PC-9 (cell line): Measurements from ENCODE around the gene PHF11. TPM values are rescaled to one million over a fixed set of nuclear protein-coding genes. Genes with fewer than 3 reads are reported as not detected.
"Not testable (repeated sequence)": the region's sequence is repeated elsewhere in the genome, so short reads cannot be mapped to it uniquely, and the experiment has no call there.

Source experiments
- BruUV-seq: library from RNA; stranded (reverse); fragments of 400-500 nt; replicated peaks from 2 replicates; lab custom pipeline; 2021; lab: Mats Ljungman, UMichigan
- CTCF ChIA-PET: fragments of 300-600 bp; sonication (Branson Sonifier 250); formaldehyde crosslinking; loops from one replicate; lab custom pipeline; 2022; ENCODE audit warnings: antibody characterized with exemption; lab: Charles Lee
- POLR2A ChIA-PET: fragments of 300-600 bp; sonication (Branson Sonifier 250); formaldehyde crosslinking; loops from one replicate; lab custom pipeline; 2022; ENCODE audit warnings: antibody characterized with exemption; ENCODE audit not compliant: unreplicated experiment; lab: Charles Lee
- DNase-seq, 2 experiments: peaks; one replicate each; pipeline versions ENCODE4 v3.0.0 to v3.0.0-alpha.2; 2015 to 2022; ENCODE audit warnings: mixed read lengths in 1 of 2
- H2AFZ ChIP-seq: fragments of 200-600 bp; sonication (generic); 2 replicates; pipeline ENCODE4 v1.8.1; 2017; ENCODE audit warnings: antibody characterized with exemption
- H3F3A ChIP-seq: fragments of 200-600 bp; sonication (generic); 2 replicates; pipeline ENCODE4 v1.8.1; 2017; ENCODE audit warnings: antibody characterized with exemption, mild to moderate bottlenecking, low read depth; ENCODE audit not compliant: insufficient read depth
- H3K27ac ChIP-seq: fragments of 200-600 bp; sonication (generic); 2 replicates; pipeline ENCODE4 v1.6.1; 2016; ENCODE audit warnings: mixed run types
- H3K27me3 ChIP-seq: fragments of 200-600 bp; sonication (generic); 2 replicates; pipeline ENCODE4 v1.6.1; 2016; ENCODE audit warnings: low read depth, mixed run types; ENCODE audit not compliant: insufficient read depth
- H3K36me3 ChIP-seq: fragments of 200-600 bp; sonication (generic); 2 replicates; pipeline ENCODE4 v1.6.1; 2016; ENCODE audit warnings: low read depth, mixed run types
- H3K4me1 ChIP-seq: fragments of 200-600 bp; sonication (generic); replicated peaks from 2 replicates; pipeline ENCODE4 v1.6.1; 2016; ENCODE audit warnings: mixed run types; ENCODE audit not compliant: insufficient read depth
- H3K4me2 ChIP-seq: fragments of 200-600 bp; sonication (generic); 2 replicates; pipeline ENCODE4 v1.6.1; 2017; ENCODE audit warnings: mixed run types
- H3K4me3 ChIP-seq: fragments of 200-600 bp; sonication (generic); 2 replicates; pipeline ENCODE4 v1.6.1; 2016; ENCODE audit warnings: mixed run types
- H3K79me2 ChIP-seq: fragments of 200-600 bp; sonication (generic); 2 replicates; pipeline ENCODE4 v1.6.1; 2017; ENCODE audit warnings: low read depth, mixed run types
- H3K9me2 ChIP-seq: fragments of 200-600 bp; sonication (generic); 2 replicates; pipeline ENCODE4 v1.8.1; 2017; ENCODE audit warnings: mild to moderate bottlenecking; ENCODE audit not compliant: insufficient read depth
- H3K9me3 ChIP-seq: fragments of 200-600 bp; sonication (generic); 2 replicates; pipeline ENCODE4 v1.8.1; 2016; ENCODE audit warnings: low read depth; ENCODE audit not compliant: insufficient read depth
- H4K20me1 ChIP-seq: fragments of 200-600 bp; sonication (generic); 2 replicates; pipeline ENCODE4 v1.8.1; 2017; ENCODE audit not compliant: insufficient read depth
- EZH2 ChIP-seq: fragments of 200-600 bp; sonication (generic); IDR thresholded peaks from 2 replicates; pipeline ENCODE4 v1.8.0; 2017; ENCODE audit warnings: antibody characterized with exemption, low read depth
- intact Hi-C: fragments of 100-400 bp; cut with micrococcal nuclease; formaldehyde crosslinking; loops from one replicate; pipeline ENCODE4 v1.10.0; 2022; ENCODE audit not compliant: unreplicated experiment
- total RNA-seq: library from RNA; stranded (reverse); gene quantifications from 2 replicates; pipeline ENCODE4 v1.2.3, GENCODE V29; 2021
- TF ChIP-seq, protein P1 (sequence below): fragments of 200-600 bp; sonication (generic); conservative IDR thresholded peaks from 2 replicates; pipeline ENCODE4 v1.6.1; 2017; ENCODE audit warnings: mixed run types, antibody characterized with exemption, mild to moderate bottlenecking, moderate library complexity

The PHF11 gene
- total RNA-seq, 1 experiment from 2014 or later = 25.2 TPM

DNA sequence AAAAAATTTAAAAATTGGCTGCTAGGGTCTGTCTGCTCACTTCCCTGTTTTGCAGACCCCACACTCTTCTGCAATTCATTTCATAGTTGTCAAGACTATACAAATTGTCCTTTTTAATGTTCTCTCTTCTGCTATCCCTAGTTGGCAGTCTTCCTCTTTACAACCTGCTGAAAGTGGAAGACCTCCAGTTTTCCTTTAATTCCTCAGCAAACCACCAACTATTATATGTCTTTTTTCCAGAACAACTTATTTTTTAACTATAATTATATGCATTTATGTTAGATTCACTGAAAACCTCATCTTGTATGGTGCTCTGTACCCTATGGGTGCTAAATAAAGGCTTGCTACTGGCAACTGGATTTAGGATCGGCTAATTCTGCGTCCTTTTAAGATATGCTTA lies 1.1 kb upstream of the PHF11 start:
- Histone ChIP-seq H3K36me3 (no peaks in the 10 kb centered on the region), H4K20me1 (no peaks in the 10 kb centered on the region), H2AFZ (peak overlapping the region; percentile 90), H3K79me2 (no peaks in the 10 kb centered on the region), H3K9me3 (no peaks in the 10 kb centered on the region), H3K27me3 (no peaks in the 10 kb centered on the region), H3K27ac (no peak overlapping the region), H3F3A (peaks cover 35% of the 10 kb centered on the region), H3K4me3 (peak overlapping the region; percentile 64), H3K4me2 (peak overlapping the region; percentile 88), H3K9me2 (no peaks in the 10 kb centered on the region), H3K4me1 (peaks cover 15% of the 10 kb centered on the region)
- ChIA-PET CTCF (no interaction called here), POLR2A (interaction anchor here (0.7 kb wide), 1 partner anchor 49 kb away, joined by 3 read pairs; no protein-coding TSS in a partner anchor)
- no peak for DNase-seq
- BruUV-seq = no TSS peak
- intact Hi-C loops = loop anchor here (1.0 to 10.0 kb wide), 3 partner anchors 50 to 190 kb away; partner anchors contain the start of genes CAB39L, RCBTB1 and SETDB2
- TF ChIP-seq, protein P1, sequence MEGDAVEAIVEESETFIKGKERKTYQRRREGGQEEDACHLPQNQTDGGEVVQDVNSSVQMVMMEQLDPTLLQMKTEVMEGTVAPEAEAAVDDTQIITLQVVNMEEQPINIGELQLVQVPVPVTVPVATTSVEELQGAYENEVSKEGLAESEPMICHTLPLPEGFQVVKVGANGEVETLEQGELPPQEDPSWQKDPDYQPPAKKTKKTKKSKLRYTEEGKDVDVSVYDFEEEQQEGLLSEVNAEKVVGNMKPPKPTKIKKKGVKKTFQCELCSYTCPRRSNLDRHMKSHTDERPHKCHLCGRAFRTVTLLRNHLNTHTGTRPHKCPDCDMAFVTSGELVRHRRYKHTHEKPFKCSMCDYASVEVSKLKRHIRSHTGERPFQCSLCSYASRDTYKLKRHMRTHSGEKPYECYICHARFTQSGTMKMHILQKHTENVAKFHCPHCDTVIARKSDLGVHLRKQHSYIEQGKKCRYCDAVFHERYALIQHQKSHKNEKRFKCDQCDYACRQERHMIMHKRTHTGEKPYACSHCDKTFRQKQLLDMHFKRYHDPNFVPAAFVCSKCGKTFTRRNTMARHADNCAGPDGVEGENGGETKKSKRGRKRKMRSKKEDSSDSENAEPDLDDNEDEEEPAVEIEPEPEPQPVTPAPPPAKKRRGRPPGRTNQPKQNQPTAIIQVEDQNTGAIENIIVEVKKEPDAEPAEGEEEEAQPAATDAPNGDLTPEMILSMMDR = 0 out of 2 replicates have a peak, but pooled peaks have one; percentile 18
- TF ChIP-seq EZH2 = no peak

DNA sequence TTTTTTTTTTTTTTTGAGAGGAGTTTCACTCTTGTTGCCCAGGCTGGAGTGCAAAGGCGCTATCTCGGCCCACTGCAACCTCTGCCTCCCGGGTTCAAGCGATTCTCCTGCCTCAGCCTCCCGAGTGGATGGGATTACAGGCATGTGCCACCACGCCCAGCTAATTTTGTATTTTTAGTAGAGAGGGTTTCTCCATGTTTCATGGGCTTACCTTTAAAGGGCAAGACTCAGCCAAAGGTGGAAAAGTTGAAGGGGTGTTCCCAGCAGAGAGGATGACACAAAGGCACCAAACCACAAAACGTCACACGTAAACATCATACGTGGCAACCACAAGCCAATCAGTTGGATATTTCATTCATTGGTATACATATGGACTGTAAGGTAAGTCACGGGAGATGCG lies 1.1 kb downstream of the PHF11 start:
- H3K79me2 ChIP-seq, H4K20me1 ChIP-seq, H3K9me3 ChIP-seq, H2AFZ ChIP-seq, H3K27ac ChIP-seq, POLR2A ChIA-PET, BruUV-seq, H3K27me3 ChIP-seq, DNase-seq, H3K4me2 ChIP-seq, H3K36me3 ChIP-seq, H3K4me3 ChIP-seq, H3K9me2 ChIP-seq: not testable (repeated sequence)
- H3K4me1 ChIP-seq = peaks cover 15% of the 10 kb centered on the region
- CTCF ChIA-PET = interaction anchor here (0.7 kb wide), 1 partner anchor 43 kb away, joined by 4 read pairs; no protein-coding TSS in a partner anchor
- intact Hi-C loops = loop anchor here (10.0 kb wide), 1 partner anchor 192 kb away; no protein-coding TSS in a partner anchor
- peaks cover 35% of the 10 kb centered on the region for H3F3A ChIP-seq

DNA sequence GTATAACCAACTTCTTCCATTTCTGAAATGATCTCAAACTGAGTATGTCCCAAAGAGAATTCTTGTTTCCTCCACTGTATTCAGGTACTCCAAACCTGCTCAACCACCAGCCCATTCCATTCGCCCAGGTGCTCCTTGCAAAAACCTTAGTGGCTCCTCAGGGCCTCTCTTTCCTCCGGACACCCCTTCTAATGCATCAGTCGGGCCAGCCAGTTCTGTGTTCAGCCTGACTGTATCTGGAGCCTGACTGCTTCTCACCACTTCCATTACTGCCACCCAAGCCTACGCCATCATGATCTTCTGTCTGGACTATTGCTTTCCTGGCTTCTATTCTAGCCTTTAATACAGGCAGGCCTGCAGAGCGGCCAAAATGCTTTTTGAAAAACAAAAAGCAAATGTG lies 1.5 kb downstream of the PHF11 start:
- Histone ChIP-seq H3K36me3 (no peaks in the 10 kb centered on the region), H2AFZ (no peak overlapping the region), H3K9me2 (no peaks in the 10 kb centered on the region), H3F3A (peaks cover 35% of the 10 kb centered on the region), H3K27ac (no peak overlapping the region; the same call in 1 of the 2 replicates), H4K20me1 (no peaks in the 10 kb centered on the region), H3K4me2 (no peak overlapping the region), H3K9me3 (no peaks in the 10 kb centered on the region), H3K27me3 (no peaks in the 10 kb centered on the region), H3K79me2 (no peaks in the 10 kb centered on the region), H3K4me1 (peaks cover 15% of the 10 kb centered on the region), H3K4me3 (no peak overlapping the region)
- CTCF ChIA-PET = no interaction called here
- POLR2A ChIA-PET = no interaction called here
- TF ChIP-seq, protein P1 = no peak
- no peak for TF ChIP-seq EZH2
- intact Hi-C loops = loop anchor here (10.0 kb wide), 1 partner anchor 192 kb away; no protein-coding TSS in a partner anchor
- no peak for DNase-seq
- BruUV-seq = TSS peak; percentile 32

DNA sequence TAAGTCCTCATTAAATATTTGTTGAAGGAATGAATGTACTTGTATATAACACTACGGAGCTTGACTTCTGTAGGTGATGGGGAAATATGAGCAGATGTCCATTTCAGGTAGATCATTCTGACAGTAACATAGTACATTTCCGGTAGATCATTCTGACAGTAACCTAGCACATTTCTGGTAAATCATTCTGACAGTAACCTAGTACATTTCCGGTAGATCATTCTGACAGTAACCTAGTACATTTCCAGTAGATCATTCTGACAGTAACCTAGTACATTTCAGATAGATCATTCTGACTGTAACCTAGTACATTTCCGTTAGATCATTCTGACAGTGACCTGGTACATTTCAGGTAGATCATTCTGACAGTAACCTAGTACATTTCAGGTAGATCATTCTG lies 2.5 kb downstream of the PHF11 start:
- TF ChIP-seq EZH2 = no peak
- TF ChIP-seq, protein P1 = no peak

More for the DNA sequence above, 2.5 kb downstream of the PHF11 start:
- H3K27me3 ChIP-seq = no peaks in the 10 kb centered on the region
- H3K36me3 ChIP-seq = no peaks in the 10 kb centered on the region
- no peak for DNase-seq
- CTCF ChIA-PET = no interaction called here
- H3K9me3 ChIP-seq = no peaks in the 10 kb centered on the region
- intact Hi-C loops = loop anchor here (10.0 kb wide), 1 partner anchor 193 kb away; no protein-coding TSS in a partner anchor
- peaks cover 35% of the 10 kb centered on the region for H3F3A ChIP-seq
- POLR2A ChIA-PET = no interaction called here
- no peak overlapping the region for H3K4me2 ChIP-seq
- no peaks in the 10 kb centered on the region for H3K9me2 ChIP-seq
- no TSS peak for BruUV-seq
- no peak overlapping the region for H2AFZ ChIP-seq
- H3K27ac ChIP-seq = no peak overlapping the region
- no peaks in the 10 kb centered on the region for H3K79me2 ChIP-seq
- no peak overlapping the region for H3K4me3 ChIP-seq
- H3K4me1 ChIP-seq = peaks cover 15% of the 10 kb centered on the region
- no peaks in the 10 kb centered on the region for H4K20me1 ChIP-seq
